Caco-2 (cell line): ENCODE results near the gene MYRF. TPM values are rescaled to one million over a fixed set of nuclear protein-coding genes. Genes with fewer than 3 reads are reported as not detected.

Source experiments
- BruUV-seq: library from RNA; stranded (reverse); fragments of 400-500 nt; replicated peaks from 2 replicates; lab custom pipeline; 2021; lab: Mats Ljungman, UMichigan
- CTCF ChIA-PET: fragments of 300-600 bp; sonication (Branson Sonifier 250); formaldehyde crosslinking; loops from one replicate; lab custom pipeline; 2022; ENCODE audit warnings: antibody characterized with exemption; lab: Charles Lee
- POLR2A ChIA-PET: fragments of 300-600 bp; sonication (Branson Sonifier 250); formaldehyde crosslinking; loops from one replicate; lab custom pipeline; 2022; ENCODE audit warnings: antibody characterized with exemption; lab: Charles Lee
- DNase-seq, 2 experiments: peaks; one replicate each; pipeline versions ENCODE4 v3.0.0 to v3.0.0-alpha.2; 2020 to 2022
- H3K27me3 ChIP-seq: replicated peaks from 2 replicates; pipeline ENCODE4 v1.6.0; 2011; ENCODE audit warnings: low read length; ENCODE audit not compliant: control insufficient read depth, insufficient read depth
- H3K36me3 ChIP-seq: 2 replicates; pipeline ENCODE4 v1.5.1; 2011; ENCODE audit warnings: low read length; ENCODE audit not compliant: control insufficient read depth, insufficient read depth
- H3K4me1 ChIP-seq: fragments of 250-450 bp; sonication (Bioruptor Pico); 2 replicates; pipeline ENCODE4 v1.5.1; 2020; ENCODE audit warnings: mild to moderate bottlenecking
- H3K4me3 ChIP-seq: 2 replicates; pipeline ENCODE4 v1.5.1; 2011; ENCODE audit warnings: low read depth, mild to moderate bottlenecking, control low read depth, low read length
- H3K9me3 ChIP-seq: fragments of 250-450 bp; sonication (Bioruptor Pico); 2 replicates; pipeline ENCODE4 v1.5.1; 2020; ENCODE audit warnings: mild to moderate bottlenecking, moderate library complexity
- H3K27ac Mint-ChIP-seq: one replicate; pipeline ENCODE4 v1.8.0; 2022; ENCODE audit warnings: mixed read lengths; ENCODE audit not compliant: unreplicated experiment
- H3K27me3 Mint-ChIP-seq: one replicate; pipeline ENCODE4 v1.8.0; 2022; ENCODE audit warnings: mixed read lengths; ENCODE audit not compliant: insufficient read depth, unreplicated experiment
- H3K36me3 Mint-ChIP-seq: one replicate; pipeline ENCODE4 v1.8.0; 2022; ENCODE audit warnings: mild to moderate bottlenecking, mixed read lengths; ENCODE audit not compliant: insufficient read depth, unreplicated experiment
- H3K4me1 Mint-ChIP-seq: one replicate; pipeline ENCODE4 v1.8.0; 2022; ENCODE audit warnings: low read depth, mixed read lengths; ENCODE audit not compliant: unreplicated experiment
- H3K4me3 Mint-ChIP-seq: one replicate; pipeline ENCODE4 v1.8.0; 2022; ENCODE audit warnings: mild to moderate bottlenecking, moderate library complexity, mixed read lengths; ENCODE audit not compliant: unreplicated experiment
- H3K9me3 Mint-ChIP-seq: one replicate; pipeline ENCODE4 v1.8.0; 2022; ENCODE audit warnings: mixed read lengths; ENCODE audit not compliant: unreplicated experiment
- CTCF ChIP-seq, 2 experiments: fragments of 200-600 bp in 1 of 2; IDR thresholded peaks; 1 replicate in 1 of 2; 2 replicates in 1 of 2; pipeline versions ENCODE4 v1.5.1 to v1.8.0; 2011 to 2022; ENCODE audit warnings: antibody characterized with exemption in 1 of 2, control low read depth in 1 of 2, inconsistent platforms in 1 of 2, low read depth in 1 of 2, low read length in 1 of 2, mild to moderate bottlenecking in 1 of 2, moderate library complexity in 1 of 2; ENCODE audit not compliant: insufficient read depth in 1 of 2, severe bottlenecking in 1 of 2, unreplicated experiment in 1 of 2
- intact Hi-C: fragments of 100-400 bp; cut with micrococcal nuclease; formaldehyde crosslinking; loops from one replicate; pipeline ENCODE4 v1.10.0; 2022; ENCODE audit not compliant: unreplicated experiment
- total RNA-seq: library from RNA; stranded (reverse); gene quantifications from 2 replicates; pipeline ENCODE4 v1.2.3, GENCODE V29; 2022

The MYRF gene
- total RNA-seq, 1 experiment from 2014 or later = 169 TPM

- no peak overlapping the region for H3K27ac Mint-ChIP-seq
- no peaks in the 10 kb centered on the region for H3K27me3 ChIP-seq
- H3K4me3 ChIP-seq = no peak overlapping the region
- peaks cover 26% of the 10 kb centered on the region for H3K36me3 Mint-ChIP-seq
- H3K4me1 ChIP-seq = no peaks in the 10 kb centered on the region
- ChIA-PET CTCF (no interaction called here), POLR2A (no interaction called here)
- no peak overlapping the region for H3K4me3 Mint-ChIP-seq
- no TSS peak for BruUV-seq
- no peaks in the 10 kb centered on the region for H3K9me3 Mint-ChIP-seq
- peaks cover 9% of the 10 kb centered on the region for H3K4me1 Mint-ChIP-seq
- no peaks in the 10 kb centered on the region for H3K27me3 Mint-ChIP-seq
- peaks cover 1% of the 10 kb centered on the region; the same call in 1 of the 2 replicates for H3K36me3 ChIP-seq
- TF ChIP-seq CTCF (IDR thresholded peaks at IDR 0.05; ENCODE audit: insufficient read depth in 1 of 2, low read depth in 1 of 2, low read length in 1 of 2, severe bottlenecking in 1 of 2, unreplicated experiment in 1 of 2) = no peak
- intact Hi-C loops = loop anchor here (5.0 kb wide), 1 partner anchor 103 kb away; no protein-coding TSS in a partner anchor
- DNase-seq = no peak
- H3K9me3 ChIP-seq = no peaks in the 10 kb centered on the region
Measured at GRCh38 chr11:61730240-61730994, 22.0 kb upstream of the MYRF start.

GRCh38 chr11:61731211-61731951 lies 21.1 kb upstream of the MYRF start:
- Mint-ChIP-seq H3K27ac (no peak overlapping the region), H3K4me1 (peaks cover 9% of the 10 kb centered on the region), H3K27me3 (no peaks in the 10 kb centered on the region), H3K9me3 (no peaks in the 10 kb centered on the region), H3K36me3 (peaks cover 26% of the 10 kb centered on the region), H3K4me3 (no peak overlapping the region)
- CTCF ChIA-PET = no interaction called here
- Histone ChIP-seq H3K27me3 (no peaks in the 10 kb centered on the region), H3K4me3 (no peak overlapping the region), H3K4me1 (no peaks in the 10 kb centered on the region), H3K9me3 (no peaks in the 10 kb centered on the region), H3K36me3 (peaks cover 1% of the 10 kb centered on the region; the same call in 1 of the 2 replicates)
- no peak for TF ChIP-seq CTCF (IDR thresholded peaks at IDR 0.05; ENCODE audit: insufficient read depth in 1 of 2, low read depth in 1 of 2, low read length in 1 of 2, severe bottlenecking in 1 of 2, unreplicated experiment in 1 of 2)
- POLR2A ChIA-PET = no interaction called here
- no TSS peak for BruUV-seq
- intact Hi-C loops = loop anchor here (5.0 kb wide), 1 partner anchor 104 kb away; no protein-coding TSS in a partner anchor
- DNase-seq = no peak

GRCh38 chr11:61731952-61732675 lies 20.3 kb upstream of the MYRF start:
- peaks cover 4% of the 10 kb centered on the region; the same call in 1 of the 2 replicates for H3K36me3 ChIP-seq
- H3K27ac Mint-ChIP-seq = no peak overlapping the region
- no TSS peak for BruUV-seq
- intact Hi-C loops = loop anchor here (5.0 kb wide), 1 partner anchor 105 kb away; no protein-coding TSS in a partner anchor
- TF ChIP-seq CTCF (IDR thresholded peaks at IDR 0.05; ENCODE audit: insufficient read depth in 1 of 2, low read depth in 1 of 2, low read length in 1 of 2, severe bottlenecking in 1 of 2, unreplicated experiment in 1 of 2) = no peak
- H3K36me3 Mint-ChIP-seq = peaks cover 26% of the 10 kb centered on the region
- no peaks in the 10 kb centered on the region for H3K27me3 ChIP-seq
- peaks cover 9% of the 10 kb centered on the region for H3K4me1 Mint-ChIP-seq
- H3K4me3 ChIP-seq = no peak overlapping the region
- CTCF ChIA-PET = interaction anchor here (0.6 to 1.8 kb wide), 3 partner anchors 14 to 747 kb away, joined by 3 to 7 read pairs (median 3); no protein-coding TSS in a partner anchor
- no peak for DNase-seq
- H3K9me3 Mint-ChIP-seq = no peaks in the 10 kb centered on the region
- H3K4me3 Mint-ChIP-seq = no peak overlapping the region
- H3K4me1 ChIP-seq = no peaks in the 10 kb centered on the region
- no peaks in the 10 kb centered on the region for H3K27me3 Mint-ChIP-seq
- no peaks in the 10 kb centered on the region for H3K9me3 ChIP-seq
- POLR2A ChIA-PET = no interaction called here
